H1 (cell line): ENCODE data around the gene CNGB1. TPM values are rescaled to one million over a fixed set of nuclear protein-coding genes. Genes with fewer than 3 reads are reported as not detected.

Experiments
- ATF3 ChIP-seq: IDR thresholded peaks from 2 replicates; pipeline ENCODE4 v1.6.1; 2011; ENCODE audit warnings: low read depth, mild to moderate bottlenecking, low read length; ENCODE audit not compliant: insufficient read depth
- CHD1 ChIP-seq: IDR thresholded peaks from 2 replicates; pipeline ENCODE4 v1.6.1; 2012; ENCODE audit warnings: low read depth, low read length, improper control_type of control experiment
- CTCF ChIP-seq, 3 experiments: IDR thresholded peaks; 1 replicate in 2 of 3; 2 replicates in 1 of 3; pipeline versions ENCODE4 v1.5.1 to v1.6.1; 2011; ENCODE audit warnings: low read length in 3 of 3, mild to moderate bottlenecking in 3 of 3, inconsistent platforms in 2 of 3, low read depth in 1 of 3, moderate library complexity in 1 of 3; ENCODE audit not compliant: insufficient read depth in 1 of 3; ENCODE audit errors: control extremely low read depth in 1 of 3
- EP300 ChIP-seq, 2 experiments: IDR thresholded peaks; 1 replicate in 1 of 2; 2 replicates in 1 of 2; pipeline ENCODE4 v1.6.1; 2011 to 2012; ENCODE audit warnings: low read depth in 2 of 2, low read length in 2 of 2, mild to moderate bottlenecking in 2 of 2, borderline replicate concordance in 1 of 2, inconsistent platforms in 1 of 2, moderate library complexity in 1 of 2
- JUN ChIP-seq: IDR thresholded peaks from 2 replicates; pipeline ENCODE4 v1.6.1; 2011; ENCODE audit warnings: low read depth, mild to moderate bottlenecking, improper control_type of control experiment, low read length
- KDM1A ChIP-seq: fragments of 200-600, 300-600 bp; sonication (generic); IDR thresholded peaks from 2 replicates; pipeline ENCODE4 v1.7.1; 2016; ENCODE audit warnings: mild to moderate bottlenecking, low read length, borderline replicate concordance
- MAFK ChIP-seq: IDR thresholded peaks from 2 replicates; pipeline ENCODE4 v1.6.1; 2012; ENCODE audit warnings: low read depth, mild to moderate bottlenecking, improper control_type of control experiment, low read length
- NRF1 ChIP-seq: IDR thresholded peaks from 2 replicates; pipeline ENCODE4 v1.6.1; 2011; ENCODE audit warnings: mild to moderate bottlenecking, low read depth, low read length, improper control_type of control experiment
- POLR2A ChIP-seq, 2 experiments: IDR thresholded peaks; 1 replicate in 1 of 2; 2 replicates in 1 of 2; pipeline ENCODE4 v1.6.1; 2011; ENCODE audit warnings: low read depth in 2 of 2, low read length in 2 of 2, mild to moderate bottlenecking in 2 of 2; ENCODE audit errors: control extremely low read depth in 1 of 2
- POU5F1 ChIP-seq: IDR thresholded peaks from 2 replicates; pipeline ENCODE4 v1.6.1; 2011; ENCODE audit warnings: low read depth, mild to moderate bottlenecking, low read length, moderate library complexity
- RAD21 ChIP-seq, 2 experiments: IDR thresholded peaks in 1 of 2; conservative IDR thresholded peaks in 1 of 2; 2 replicates each; pipeline ENCODE4 v1.6.1; 2011; ENCODE audit warnings: low read depth in 2 of 2, low read length in 2 of 2, improper control_type of control experiment in 1 of 2, inconsistent platforms in 1 of 2, mild to moderate bottlenecking in 1 of 2, moderate library complexity in 1 of 2
- RNF2 ChIP-seq: fragments of 200-900, 300-1000 bp; sonication (generic); IDR thresholded peaks from 2 replicates; pipeline ENCODE4 v1.7.1; 2016; ENCODE audit warnings: borderline replicate concordance, low read depth, mild to moderate bottlenecking, antibody characterized with exemption, low read length; ENCODE audit not compliant: poor library complexity, severe bottlenecking; ENCODE audit errors: missing control alignments
- SIN3A ChIP-seq, 2 experiments: IDR thresholded peaks in 1 of 2; conservative IDR thresholded peaks in 1 of 2; 2 replicates each; pipeline ENCODE4 v1.6.1; 2011 to 2012; ENCODE audit warnings: low read length in 2 of 2, improper control_type of control experiment in 1 of 2, low read depth in 1 of 2, mild to moderate bottlenecking in 1 of 2
- SP2 ChIP-seq: IDR thresholded peaks from 2 replicates; pipeline ENCODE4 v1.6.1; 2012; ENCODE audit warnings: mild to moderate bottlenecking, low read length, inconsistent platforms
- SP4 ChIP-seq: IDR thresholded peaks from 2 replicates; pipeline ENCODE4 v1.6.1; 2012; ENCODE audit warnings: low read length, inconsistent platforms
- SUZ12 ChIP-seq: fragments of 200-600 bp; sonication (generic); IDR thresholded peaks from 2 replicates; pipeline ENCODE4 v1.6.1; 2012; ENCODE audit warnings: mild to moderate bottlenecking, inconsistent platforms, low read length, moderate library complexity, mixed read lengths
- TAF1 ChIP-seq: IDR thresholded peaks from 2 replicates; pipeline ENCODE4 v1.6.1; 2011; ENCODE audit warnings: mild to moderate bottlenecking, low read depth, low read length
- TAF7 ChIP-seq: optimal IDR thresholded peaks from 2 replicates; pipeline ENCODE3; 2011; ENCODE audit warnings: low read depth, mild to moderate bottlenecking, inconsistent platforms, low read length, moderate library complexity, borderline replicate concordance
- USF2 ChIP-seq: IDR thresholded peaks from 2 replicates; pipeline ENCODE4 v1.6.1; 2011; ENCODE audit warnings: low read length, improper control_type of control experiment
- polyA plus RNA-seq, 7 experiments: library from polyadenylated mRNA; depleted of rRNA in 3 of 7; stranded (reverse) in 5 of 7; unstranded in 2 of 7; fragments of >200 nt in 5 of 7; fragments of 200-250 nt in 2 of 7; gene quantifications; 1 replicate in 5 of 7; 2 replicates in 1 of 7; 4 replicates in 1 of 7; pipeline versions ENCODE4 v1.2.1 to v1.2.3, GENCODE V29; 2011 to 2013; ENCODE audit warnings: missing spikeins in 2 of 7, mixed read lengths in 2 of 7
- total RNA-seq: library from RNA; stranded (reverse); fragmentation: NEBNext Ultra II Directional; extraction: Animal tissue kit (Norgen Biotek cat#: 25700); gene quantifications from 2 replicates; pipeline ENCODE4 v1.2.1, GENCODE V29; 2021

Gene CNGB1
- total and polyA plus RNA-seq, 2 of the 8 experiments (the other 6 are each of a cell fraction or from before 2014, with no cell fraction given): not detected

- TF ChIP-seq RNF2 (no peak), POU5F1 (no peak), USF2 (no peak), SP2 (no peak), ATF3 (no peak), MAFK (no peak), CTCF (IDR thresholded peaks at IDR 0.05; ENCODE audit: control extremely low read depth in 1 of 3, insufficient read depth in 1 of 3, low read depth in 1 of 3, low read length in 3 of 3) (peak; percentile 33 to 65 (median 49)), CHD1 (no peak), JUN (no peak), EP300 (IDR thresholded peaks at IDR 0.05; ENCODE audit: borderline replicate concordance in 1 of 2, low read depth in 2 of 2, low read length in 2 of 2) (no peak), SIN3A (conservative IDR thresholded peaks at IDR 0.05 in 1 of 2, IDR thresholded peaks at IDR 0.05 in 1 of 2; ENCODE audit: low read depth in 1 of 2, low read length in 2 of 2) (no peak), TAF1 (no peak), NRF1 (no peak), SUZ12 (no peak), RAD21 (IDR thresholded peaks at IDR 0.05 in 1 of 2, conservative IDR thresholded peaks at IDR 0.05 in 1 of 2; ENCODE audit: low read depth in 2 of 2, low read length in 2 of 2) (peak; percentile 70 to 80), SP4 (no peak), TAF7 (no peak), KDM1A (no peak), POLR2A (IDR thresholded peaks at IDR 0.05; ENCODE audit: control extremely low read depth in 1 of 2, low read depth in 2 of 2, low read length in 2 of 2) (no peak)
Measured at GRCh38 chr16:57863434-57864160, 107.3 kb downstream of the CNGB1 start (continued).
